B cell (primary cell): ENCODE results near the gene ANKRD28.

Experiments used
- CTCF ChIP-seq: fragments of 200-600 bp; IDR thresholded peaks from one replicate; pipeline ENCODE4 v1.8.0; 2022; ENCODE audit warnings: antibody characterized with exemption, mild to moderate bottlenecking
- EZH2 ChIP-seq: IDR thresholded peaks from 2 replicates; pipeline ENCODE4 v1.6.1; 2012; ENCODE audit warnings: borderline replicate concordance, low read depth, mild to moderate bottlenecking, moderate library complexity, low read length; ENCODE audit not compliant: insufficient read depth, poor library complexity, severe bottlenecking

- TF ChIP-seq CTCF (no peak), EZH2 (no peak)
These were observed 140.8 kb downstream of the ANKRD28 start for GRCh38 chr3:15657016-15657415.
